HepG2 (cell line): ENCODE measurements around the gene TGM4. TPM values are rescaled to one million over a fixed set of nuclear protein-coding genes. Genes with fewer than 3 reads are reported as not detected.

Source experiments
- ATAC-seq: fragments of 200-7000 bp; cut with Tn5 transposase; 3 replicates; pipeline ENCODE4 v1.9.1; 2020; ENCODE audit warnings: mild to moderate bottlenecking, moderate library complexity
- BruUV-seq: library from RNA; stranded (reverse); fragments of 400-500 nt; replicated peaks from 2 replicates; lab custom pipeline; 2021; lab: Mats Ljungman, UMichigan
- CTCF ChIA-PET: fragments of 300-600 bp; formaldehyde crosslinking; extraction: SDS; loops from one replicate; lab custom pipeline; 2021; ENCODE audit warnings: low total read pairs, inconsistent platforms, low intra/inter-chr PET ratio; lab: Yijun Ruan, JAX
- POLR2A ChIA-PET: fragments of 350-600 bp; sonication (Branson Sonifier 250); formaldehyde crosslinking; loops from one replicate; lab custom pipeline; 2020; ENCODE audit warnings: antibody characterized with exemption, inconsistent platforms; lab: Yijun Ruan, JAX
- DNase-seq: peaks from one replicate; pipeline ENCODE4 v3.0.0-alpha.2; 2015; ENCODE audit warnings: low spot score
- FAIRE-seq: peaks from 3 replicates; lab custom pipeline; 2011; peaks lifted over from hg19 to GRCh38; lab: Jason Lieb, UNC
- H2AFZ ChIP-seq: one replicate; pipeline ENCODE4 v1.6.1; 2011; ENCODE audit warnings: low read length, inconsistent platforms
- H3K27ac ChIP-seq: fragments of 300-600 bp; 3 replicates; pipeline ENCODE4 v1.8.0; 2011; ENCODE audit warnings: mixed run types, mild to moderate bottlenecking, mixed read lengths, low read length, inconsistent platforms; ENCODE audit not compliant: insufficient read depth; ENCODE audit errors: extremely low read length
- H3K27me3 ChIP-seq, 2 experiments: fragments of 200-600 bp in 1 of 2; 2 replicates in 1 of 2; 3 replicates in 1 of 2; pipeline versions ENCODE4 v1.6.0 to v1.8.0; 2011; ENCODE audit warnings: low read length in 2 of 2, mild to moderate bottlenecking in 2 of 2, moderate library complexity in 2 of 2, inconsistent platforms in 1 of 2; ENCODE audit not compliant: insufficient read depth in 2 of 2, control insufficient read depth in 1 of 2
- H3K36me3 ChIP-seq, 2 experiments: fragments of 200-600 bp in 1 of 2; replicated peaks in 1 of 2; 2 replicates in 1 of 2; 3 replicates in 1 of 2; pipeline versions ENCODE4 v1.5.1 to v1.8.0; 2011; ENCODE audit warnings: low read length in 2 of 2, inconsistent platforms in 1 of 2; ENCODE audit not compliant: insufficient read depth in 2 of 2, control insufficient read depth in 1 of 2
- H3K4me1 ChIP-seq: 2 replicates; pipeline ENCODE4 v1.5.1; 2012; ENCODE audit warnings: low read length, inconsistent platforms; ENCODE audit not compliant: insufficient read depth
- H3K4me2 ChIP-seq: 2 replicates; pipeline ENCODE4 v1.6.0; 2011; ENCODE audit warnings: low read depth, low read length, inconsistent platforms
- H3K4me3 ChIP-seq, 3 experiments: fragments of 200-600 bp in 1 of 3; sonication (generic), shearing (Covaris generic) in 1 of 3; replicated peaks in 1 of 3; 2 replicates each; pipeline ENCODE4 v1.5.1; 2011 to 2016; ENCODE audit warnings: low read length in 3 of 3, inconsistent platforms in 2 of 3, low read depth in 2 of 3, mild to moderate bottlenecking in 2 of 3, control low read depth in 1 of 3, mixed read lengths in 1 of 3; ENCODE audit not compliant: insufficient read depth in 1 of 3
- H3K79me2 ChIP-seq: one replicate; pipeline ENCODE4 v1.6.1; 2011; ENCODE audit warnings: low read length, inconsistent platforms; ENCODE audit not compliant: insufficient read depth
- H3K9ac ChIP-seq: 2 replicates; pipeline ENCODE4 v1.6.0; 2011; ENCODE audit warnings: mild to moderate bottlenecking, low read depth, low read length, inconsistent platforms; ENCODE audit not compliant: insufficient read depth
- H3K9me3 ChIP-seq: 2 replicates; pipeline ENCODE4 v1.5.1; 2012; ENCODE audit warnings: mild to moderate bottlenecking, low read length
- H4K20me1 ChIP-seq: 2 replicates; pipeline ENCODE4 v1.6.0; 2011; ENCODE audit warnings: inconsistent platforms, mild to moderate bottlenecking, low read length, moderate library complexity; ENCODE audit not compliant: insufficient read depth
- AHR ChIP-seq: IDR thresholded peaks from 2 replicates; pipeline ENCODE4 v1.6.1; 2018; ENCODE audit warnings: missing genetic modification reagents, missing compliant biosample characterization
- ATAD3A ChIP-seq: sonication (generic); formaldehyde crosslinking; IDR thresholded peaks from 2 replicates; pipeline ENCODE4 v1.4.0; 2020; ENCODE audit warnings: missing genetic modification reagents
- ATF7 ChIP-seq, 2 experiments: fragments of 450-650 bp in 1 of 2; sonication (generic) in 1 of 2; formaldehyde crosslinking in 1 of 2; IDR thresholded peaks; 2 replicates each; pipeline versions ENCODE4 v1.4.0 to v1.6.1; 2016 to 2020; ENCODE audit warnings: antibody characterized with exemption in 1 of 2, mild to moderate bottlenecking in 1 of 2, missing genetic modification reagents in 1 of 2
- CCDC6 ChIP-seq: sonication (generic); formaldehyde crosslinking; IDR thresholded peaks from 2 replicates; pipeline ENCODE4 v1.8.1; 2022; ENCODE audit warnings: mild to moderate bottlenecking, missing genetic modification reagents, moderate library complexity
- CREB1 ChIP-seq, 2 experiments: fragments of 450-650 bp in 1 of 2; IDR thresholded peaks; 2 replicates each; pipeline ENCODE4 v1.6.1; 2016 to 2017; ENCODE audit warnings: control low read depth in 1 of 2, mild to moderate bottlenecking in 1 of 2, missing compliant biosample characterization in 1 of 2, missing genetic modification characterization in 1 of 2
- RFXAP ChIP-seq: sonication (generic); formaldehyde crosslinking; IDR thresholded peaks from 2 replicates; pipeline ENCODE4 v1.4.0; 2020; ENCODE audit warnings: missing genetic modification reagents, borderline replicate concordance
- SRSF1 ChIP-seq: fragments of 200-400 bp; formaldehyde crosslinking; optimal IDR thresholded peaks from 2 replicates; pipeline ENCODE3; 2017; ENCODE audit warnings: mild to moderate bottlenecking, low read depth, low read length, moderate library complexity
- TCF7 ChIP-seq: sonication (generic); IDR thresholded peaks from 2 replicates; pipeline ENCODE4 v1.6.1; 2016; ENCODE audit warnings: antibody characterized with exemption, low read depth
- ZBTB7B ChIP-seq: sonication (generic); formaldehyde crosslinking; IDR thresholded peaks from 2 replicates; pipeline ENCODE4 v1.4.0; 2020; ENCODE audit warnings: missing genetic modification reagents
- ZMYM3 ChIP-seq: sonication (generic); formaldehyde crosslinking; IDR thresholded peaks from 2 replicates; pipeline ENCODE4 v1.5.1; 2020; ENCODE audit warnings: mild to moderate bottlenecking, missing genetic modification reagents
- ZNF747 ChIP-seq: sonication (generic); formaldehyde crosslinking; IDR thresholded peaks from 2 replicates; pipeline ENCODE4 v1.8.1; 2023; ENCODE audit warnings: missing genetic modification reagents, mild to moderate bottlenecking, borderline replicate concordance
- WGBS: methylation state at CpG from one replicate; pipeline ENCODE4 v1.1.6; 2017; ENCODE audit warnings: low lambda C conversion rate; 5-methylcytosine and 5-hydroxymethylcytosine counted together
- in situ Hi-C: cut with HindIII; loops from 2 replicates; pipeline ENCODE4 v1.10.0; 2017; ENCODE audit warnings: low pct_unique_long_range_greater_than_20kb; ENCODE audit not compliant: extremely low pct_ligation_motif_present
- intact Hi-C: fragments of 100-400 bp; cut with micrococcal nuclease; formaldehyde crosslinking; loops from one replicate; pipeline ENCODE4 v1.10.0; 2022; ENCODE audit not compliant: unreplicated experiment
- polyA plus RNA-seq, 8 experiments: library from polyadenylated mRNA; depleted of rRNA in 3 of 8; stranded (reverse) in 7 of 8; unstranded in 1 of 8; fragments of >200 nt; fragmentation: Illumina TruSeq in 4 of 8; extraction: Trizol in 4 of 8; gene quantifications; 2 replicates each; pipeline versions ENCODE4 v1.2.1 to v1.2.3, GENCODE V29; 2011 to 2016; ENCODE audit warnings: low read depth in 4 of 8, missing spikeins in 1 of 8, mixed read lengths in 1 of 8; ENCODE audit not compliant: insufficient read depth in 1 of 8
- total RNA-seq, 5 experiments: library from RNA; depleted of rRNA; stranded (reverse); fragments of >200 nt; fragmentation: Illumina TruSeq; extraction: Trizol; gene quantifications; 2 replicates each; pipeline ENCODE4 v1.2.3, GENCODE V29; 2016; ENCODE audit warnings: low read depth in 1 of 5
- TF ChIP-seq, protein P1 (sequence below): sonication (generic); formaldehyde crosslinking; IDR thresholded peaks from 2 replicates; pipeline ENCODE4 v1.5.0; 2020; ENCODE audit warnings: missing genetic modification reagents

Gene TGM4
- total and polyA plus RNA-seq, 2 of the 13 experiments (the other 11 are each of a cell fraction or from before 2014, with no cell fraction given) = 0.07 to 0.15 TPM

GRCh38 chr3:44835684-44836083 lies 38.7 kb upstream of the TGM4 start:
- H3K27me3 ChIP-seq = no peaks in the 10 kb centered on the region
- peaks cover 8 to 36% of the 10 kb centered on the region in 2 experiments for H3K36me3 ChIP-seq
- FAIRE-seq (no peak), DNase-seq (no peak), ATAC-seq (no peak)
- POLR2A ChIA-PET = no interaction called here
- TF ChIP-seq ZNF747 (CRISPR knock-in tag) (no peak), ZMYM3 (CRISPR knock-in tag) (no peak), RFXAP (CRISPR knock-in tag) (no peak), AHR (no peak), CCDC6 (CRISPR knock-in tag) (no peak), SRSF1 (no peak), CREB1 (IDR thresholded peaks at IDR 0.05) (peak; percentile 40; the same call in 1 of the 2 replicates), CREB1 (CRISPR knock-in tag; IDR thresholded peaks at IDR 0.05) (no peak), ATF7 (IDR thresholded peaks at IDR 0.05) (peak; percentile 93), ATF7 (CRISPR knock-in tag; IDR thresholded peaks at IDR 0.05) (no peak), ZBTB7B (CRISPR knock-in tag) (no peak), ATAD3A (CRISPR knock-in tag) (no peak), TCF7 (no peak)
- TF ChIP-seq, protein P1, sequence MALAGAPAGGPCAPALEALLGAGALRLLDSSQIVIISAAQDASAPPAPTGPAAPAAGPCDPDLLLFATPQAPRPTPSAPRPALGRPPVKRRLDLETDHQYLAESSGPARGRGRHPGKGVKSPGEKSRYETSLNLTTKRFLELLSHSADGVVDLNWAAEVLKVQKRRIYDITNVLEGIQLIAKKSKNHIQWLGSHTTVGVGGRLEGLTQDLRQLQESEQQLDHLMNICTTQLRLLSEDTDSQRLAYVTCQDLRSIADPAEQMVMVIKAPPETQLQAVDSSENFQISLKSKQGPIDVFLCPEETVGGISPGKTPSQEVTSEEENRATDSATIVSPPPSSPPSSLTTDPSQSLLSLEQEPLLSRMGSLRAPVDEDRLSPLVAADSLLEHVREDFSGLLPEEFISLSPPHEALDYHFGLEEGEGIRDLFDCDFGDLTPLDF (CRISPR knock-in tag) = no peak
- WGBS = 93% methylated on average over 3 of the region's 3 CpGs
- no peak overlapping the region for H3K4me2 ChIP-seq
- in situ Hi-C loops = no loop called here
- no TSS peak for BruUV-seq
- no peak overlapping the region for H3K4me3 ChIP-seq
- intact Hi-C loops = no loop called here
- H3K4me1 ChIP-seq = no peaks in the 10 kb centered on the region
- no peak overlapping the region for H3K27ac ChIP-seq
- H3K79me2 ChIP-seq = no peaks in the 10 kb centered on the region
- H4K20me1 ChIP-seq = no peaks in the 10 kb centered on the region
- H3K9ac ChIP-seq = no peak overlapping the region
- H3K9me3 ChIP-seq = no peaks in the 10 kb centered on the region
- H2AFZ ChIP-seq = no peak overlapping the region
- CTCF ChIA-PET = no interaction called here
